NCI-H226 (cell line): ENCODE results near the gene ACOX1.
A peak's percentile ranks its signal among the peaks of the same experiment; 100 is the strongest.

Experiments used
- DNase-seq: peaks from one replicate; pipeline ENCODE4 v3.0.0-alpha.2; 2015

Gene ACOX1

DNA sequence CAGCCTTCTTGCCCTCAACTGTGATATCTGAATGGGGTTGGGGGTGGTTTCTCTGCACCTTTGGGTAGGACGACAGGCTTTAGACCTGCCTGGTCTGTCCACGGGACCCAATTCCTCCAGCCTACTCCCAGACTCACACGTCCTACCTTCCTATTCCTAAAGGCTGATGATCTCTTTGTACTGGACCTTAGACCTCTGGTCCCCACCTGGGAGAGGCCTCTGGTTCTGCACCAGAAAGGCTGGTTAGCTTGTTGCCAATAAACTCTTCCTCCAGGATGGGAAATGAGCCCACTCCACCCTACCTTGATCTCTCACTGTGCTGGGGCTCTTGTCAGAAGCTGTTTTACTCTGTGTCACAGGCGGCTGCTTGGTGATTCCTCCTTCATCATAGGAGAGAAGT, 52.5 kb downstream of the ACOX1 start:
- DNase-seq = no peak

DNA sequence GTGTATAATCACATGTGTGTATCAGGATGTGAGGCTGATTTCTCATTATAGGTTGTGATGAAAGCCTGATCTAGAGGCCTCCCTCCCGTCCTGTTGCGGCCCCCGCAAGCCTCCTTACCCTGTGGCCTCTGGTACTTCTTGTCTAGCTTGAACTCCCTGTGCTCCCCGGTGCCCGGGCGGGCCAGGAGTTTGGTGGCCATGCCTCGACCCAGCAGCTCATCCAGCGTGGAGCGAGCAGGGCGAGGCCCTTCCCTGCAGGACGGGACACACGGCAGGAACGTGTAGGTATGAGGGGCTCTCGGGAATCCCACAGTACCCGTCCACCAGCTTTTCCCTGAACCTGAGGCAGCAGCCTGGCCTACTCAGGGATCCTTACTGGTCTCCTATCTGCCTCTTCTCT, 53.1 kb downstream of the ACOX1 start:
- DNase-seq = no peak

DNA sequence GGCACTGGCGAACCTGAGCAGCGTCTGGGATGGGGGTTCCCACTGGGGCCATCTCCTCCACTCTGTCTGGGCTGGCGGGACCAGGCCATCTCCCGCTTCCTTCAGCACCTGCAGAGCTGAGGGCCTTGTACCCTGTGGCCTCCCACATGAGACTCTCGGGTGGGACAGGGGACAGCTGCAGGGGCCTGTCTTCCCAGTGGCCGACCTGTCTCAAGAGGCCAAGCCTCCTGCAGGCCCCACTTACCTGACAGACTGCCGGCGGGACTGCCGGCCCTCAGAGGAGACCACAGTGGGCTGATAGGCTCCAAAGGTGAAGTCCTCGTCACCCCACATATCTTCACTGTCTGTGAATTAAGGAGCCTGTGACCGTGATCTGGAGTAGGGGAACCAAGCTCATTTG, 53.9 kb downstream of the ACOX1 start:
- no peak for DNase-seq

DNA sequence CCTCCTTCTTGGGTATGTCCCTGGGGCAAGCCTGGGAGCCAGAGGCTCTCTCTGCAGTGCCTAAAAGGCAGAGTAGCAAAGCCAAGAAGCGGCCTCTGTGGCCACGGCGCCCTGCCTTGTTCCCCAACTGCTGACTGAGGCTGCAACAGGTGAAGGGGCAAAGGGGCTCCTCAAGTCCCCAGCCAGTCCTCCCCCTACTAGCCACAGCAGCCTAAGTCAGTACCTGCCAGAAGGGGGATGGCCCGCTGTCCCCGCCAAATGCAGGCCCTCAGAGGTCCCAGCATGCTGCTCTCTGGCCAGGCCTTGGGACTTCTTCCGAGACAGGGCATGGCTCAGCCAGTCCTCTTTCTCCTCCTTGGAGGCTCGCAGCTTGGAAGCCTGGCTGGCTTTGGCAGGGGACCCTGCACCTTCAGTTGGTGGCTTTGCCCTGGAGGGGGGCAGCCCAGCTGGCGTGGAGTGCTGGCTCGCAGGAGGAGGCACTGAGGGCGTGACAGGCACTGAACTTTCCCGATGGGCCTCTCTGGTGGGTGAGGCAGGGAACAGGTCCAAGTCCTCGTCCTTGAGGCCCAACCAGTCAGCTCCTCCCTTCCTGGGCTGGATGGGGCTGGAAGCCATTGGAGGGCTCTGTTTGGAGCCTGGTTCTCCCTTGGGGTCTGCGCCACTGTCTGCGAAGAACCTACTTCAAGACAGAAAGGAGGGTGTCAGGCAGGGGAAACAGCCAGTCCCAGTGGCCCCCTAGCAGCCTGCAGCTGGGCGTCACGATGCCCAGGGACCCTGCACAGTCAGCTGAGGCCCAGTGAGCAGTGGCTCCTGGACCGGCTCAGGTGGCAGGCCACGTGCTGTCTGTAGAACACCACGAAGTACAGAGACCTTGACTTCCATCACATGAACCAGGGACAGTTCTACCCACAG, 55.7 kb downstream of the ACOX1 start:
- DNase-seq = no peak

DNA sequence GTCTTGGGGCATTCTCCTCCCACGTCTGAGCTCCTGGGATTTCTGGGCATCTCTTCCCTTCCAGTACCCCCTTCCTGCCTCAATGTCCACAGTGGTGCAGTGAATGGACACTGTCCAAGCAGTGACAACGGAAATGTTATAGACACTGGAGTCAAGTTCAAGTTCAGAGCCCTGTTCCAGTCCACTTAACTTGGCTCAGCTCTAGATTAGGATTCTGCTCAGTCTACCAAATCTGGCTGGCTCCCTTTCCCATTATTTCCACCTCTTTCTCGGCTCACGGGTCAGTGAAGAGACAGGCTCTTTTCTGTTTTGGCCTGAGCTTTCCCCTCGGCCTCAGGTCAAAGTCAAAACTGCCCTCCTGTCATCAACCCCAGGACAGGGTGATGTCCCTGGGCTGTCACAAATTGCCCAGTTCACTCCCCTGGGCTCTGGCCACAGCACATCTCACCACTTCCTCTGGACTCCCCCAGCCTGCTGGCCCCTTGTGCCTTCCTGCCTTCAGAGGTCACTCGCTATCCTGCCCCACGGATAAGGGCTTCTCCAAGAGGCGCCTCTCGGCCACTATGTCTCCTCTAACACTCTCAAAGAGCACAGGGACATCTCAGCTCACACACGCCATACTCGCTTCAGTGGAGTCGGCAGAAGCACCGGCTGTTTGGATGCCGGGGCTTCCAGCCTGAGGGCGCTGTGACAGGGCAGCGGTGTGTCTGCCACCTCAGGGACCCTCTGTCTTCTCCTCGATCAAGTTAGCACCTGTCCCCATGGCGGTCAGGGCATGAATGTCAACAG, 56.6 kb downstream of the ACOX1 start:
- no peak for DNase-seq

DNA sequence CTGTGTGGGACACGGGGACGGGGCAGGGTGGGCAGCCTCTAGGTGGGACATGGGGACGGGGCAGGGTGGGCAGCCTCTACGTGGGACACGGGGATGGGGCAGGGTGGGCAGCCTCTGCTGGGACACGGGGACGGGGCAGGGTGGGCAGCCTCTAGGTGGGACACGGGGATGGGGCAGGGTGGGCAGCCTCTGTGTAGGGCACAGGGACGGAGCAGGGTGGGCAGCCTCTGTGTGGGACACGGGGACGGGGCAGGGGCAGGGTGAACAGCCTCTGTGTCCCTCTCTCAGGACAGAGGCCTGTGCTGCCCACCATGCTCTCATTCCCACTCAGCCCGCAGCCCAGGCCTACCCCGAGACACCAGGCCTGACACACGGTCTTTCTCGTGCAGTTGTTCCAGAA, 57.4 kb downstream of the ACOX1 start:
- DNase-seq = no peak

DNA sequence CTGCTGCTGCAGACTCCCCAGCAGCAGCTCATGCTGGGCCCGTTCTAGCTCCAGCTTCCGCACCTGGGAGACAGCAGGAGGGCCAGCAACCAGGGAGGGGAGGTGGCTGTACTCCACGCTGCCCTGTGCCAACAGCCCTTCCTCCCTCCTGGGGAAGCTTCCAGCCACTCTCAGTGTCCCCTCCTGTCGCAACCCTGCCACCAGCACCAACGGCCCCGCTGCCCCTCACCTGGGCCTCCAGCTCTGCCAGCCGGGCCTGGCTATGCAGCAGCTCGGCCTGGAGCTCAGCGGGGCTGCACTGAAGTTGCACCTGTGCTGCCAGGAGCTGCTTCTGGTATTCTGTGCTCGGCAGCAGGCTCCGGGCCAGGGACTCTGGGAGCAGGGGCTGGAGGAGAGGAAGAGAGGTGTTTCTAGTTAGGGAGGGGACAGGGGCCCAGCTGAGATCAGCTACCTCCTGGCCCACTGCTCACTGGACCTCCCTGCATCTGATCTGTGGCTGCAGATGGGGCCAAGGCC, 58.9 kb downstream of the ACOX1 start:
- DNase-seq = no peak

DNA sequence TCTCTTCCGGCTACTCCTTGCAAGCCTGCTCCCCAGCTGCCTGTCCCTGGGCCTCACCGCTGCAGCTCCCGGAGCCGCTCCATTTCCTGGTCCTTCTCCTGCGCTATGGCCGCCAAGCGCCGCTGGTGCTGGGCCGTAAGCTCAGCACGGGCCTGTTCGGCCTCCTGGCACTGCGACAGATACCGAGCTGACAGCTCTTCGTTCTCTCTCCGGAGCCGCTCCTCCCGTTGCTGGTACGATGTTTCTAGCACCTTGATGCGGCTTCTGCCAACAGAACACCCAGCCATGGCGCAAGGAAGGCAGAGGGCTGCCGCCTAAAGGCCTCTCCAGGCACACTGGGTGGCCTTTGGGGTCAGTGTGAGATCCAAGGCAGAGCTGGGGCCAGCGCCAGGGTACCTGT, 59.4 kb downstream of the ACOX1 start:
- DNase-seq = no peak

DNA sequence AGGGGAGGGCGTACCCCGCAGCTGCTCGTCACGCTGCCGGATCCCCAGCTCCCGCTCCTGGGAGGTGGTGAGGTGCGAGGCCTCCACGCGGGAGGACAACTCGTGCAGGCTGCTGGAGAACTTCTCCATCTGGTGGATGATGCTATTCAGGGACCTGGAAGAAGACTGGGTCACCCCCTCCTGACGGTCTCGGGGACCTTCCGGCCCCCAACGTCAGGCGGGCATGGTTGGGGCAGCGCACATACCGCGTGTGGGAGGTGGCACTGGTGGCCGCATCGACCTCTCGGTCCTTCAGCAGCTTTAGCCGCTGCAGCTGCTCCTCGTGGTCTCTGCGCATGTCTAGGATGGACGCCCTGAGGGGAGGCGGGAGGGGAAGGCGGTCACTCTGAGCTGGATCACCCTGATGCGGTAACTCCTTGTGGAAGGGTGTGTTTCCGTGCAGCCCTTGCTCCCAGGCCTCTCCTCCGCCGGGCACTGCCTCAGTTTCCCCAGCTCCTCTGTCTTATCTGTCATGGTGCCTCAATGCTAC, 61.0 kb downstream of the ACOX1 start:
- DNase-seq = no peak

DNA sequence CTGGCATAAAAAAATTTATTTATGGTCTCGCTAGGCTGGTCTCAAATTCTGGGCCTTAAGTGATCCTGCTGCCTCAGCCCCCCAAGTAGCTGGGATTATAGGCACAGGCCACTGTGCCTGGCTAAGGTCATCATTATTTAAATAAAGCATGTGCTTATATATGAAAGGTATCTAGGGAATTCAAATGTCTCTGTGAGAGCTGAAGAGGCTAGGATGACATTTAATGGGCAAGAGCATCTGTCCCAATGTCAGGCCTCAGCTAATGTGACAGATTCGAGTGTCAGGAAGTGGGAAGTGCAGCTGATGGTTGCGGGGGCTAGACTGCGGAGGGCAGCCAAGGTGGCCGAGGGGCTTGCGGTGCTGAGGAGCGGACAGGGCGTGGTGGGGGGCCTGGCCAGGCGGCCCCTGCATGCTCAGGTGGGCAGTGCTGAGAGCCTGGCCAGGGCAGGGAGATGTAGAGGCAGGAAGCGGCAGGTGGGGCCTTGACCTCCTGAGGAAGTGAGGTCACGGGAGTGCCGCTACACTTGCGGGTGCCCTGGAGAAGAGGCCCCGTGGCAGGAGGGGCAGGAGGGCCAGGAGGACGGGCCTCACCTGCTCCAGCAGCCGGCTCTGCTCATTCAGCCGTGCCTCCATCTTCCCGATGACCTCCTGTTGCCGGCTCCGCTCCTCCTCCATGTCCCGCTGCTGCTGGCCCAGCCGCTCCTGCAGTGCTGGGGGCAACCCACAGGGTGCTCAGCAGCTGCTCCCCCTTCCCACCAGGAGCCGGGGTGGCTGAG, 61.6 kb downstream of the ACOX1 start:
- DNase-seq = no peak

DNA sequence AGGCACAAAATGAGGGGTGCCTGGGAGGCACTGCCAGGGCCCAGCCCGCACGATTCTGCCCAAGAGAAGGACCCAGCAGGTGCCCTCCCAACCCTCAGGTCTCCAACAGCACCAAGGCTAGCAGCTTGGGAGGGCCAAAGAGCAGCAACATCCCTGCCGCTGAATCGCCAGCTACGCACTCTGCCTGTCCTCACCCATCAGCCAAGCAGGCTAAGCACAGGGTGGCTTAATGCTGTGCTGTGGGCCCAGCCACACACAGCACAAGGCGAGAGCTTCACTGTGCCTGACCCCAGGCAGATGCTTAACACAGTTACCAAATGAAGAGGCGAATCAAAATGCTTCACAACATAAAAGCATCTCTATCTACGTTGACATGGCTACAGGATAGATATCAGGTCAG, 63.7 kb downstream of the ACOX1 start:
- no peak for DNase-seq

DNA sequence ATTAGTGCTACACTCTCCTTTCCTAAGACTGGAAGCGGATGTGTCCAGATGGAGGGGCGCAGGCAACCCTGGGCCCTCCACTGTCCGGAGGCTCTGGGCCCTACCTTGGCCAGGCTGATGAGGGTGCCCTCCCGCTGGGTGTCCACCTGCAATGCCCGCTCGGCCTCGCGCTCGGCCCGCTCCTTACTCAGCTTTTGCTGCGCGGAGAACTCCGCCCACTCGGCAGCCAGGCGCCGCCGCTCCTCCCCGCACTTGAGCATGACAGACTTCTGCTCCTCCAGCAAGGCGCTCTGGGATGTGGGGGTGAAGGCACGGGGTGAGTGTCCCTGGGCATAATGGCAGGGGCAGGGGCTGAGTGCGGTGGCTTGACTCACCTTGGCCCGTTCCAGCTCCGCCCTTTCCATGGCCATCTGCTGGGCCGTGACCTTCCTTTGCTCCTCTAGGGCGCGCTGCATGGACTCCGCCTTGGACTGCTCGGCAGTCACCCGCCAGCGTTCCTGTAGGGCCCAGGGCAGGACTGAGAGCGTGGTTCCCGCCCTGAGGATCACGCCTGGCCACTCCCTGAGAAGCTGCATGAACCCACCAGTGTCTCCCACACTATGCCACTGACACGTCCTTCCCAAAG, 64.2 kb downstream of the ACOX1 start:
- no peak for DNase-seq

DNA sequence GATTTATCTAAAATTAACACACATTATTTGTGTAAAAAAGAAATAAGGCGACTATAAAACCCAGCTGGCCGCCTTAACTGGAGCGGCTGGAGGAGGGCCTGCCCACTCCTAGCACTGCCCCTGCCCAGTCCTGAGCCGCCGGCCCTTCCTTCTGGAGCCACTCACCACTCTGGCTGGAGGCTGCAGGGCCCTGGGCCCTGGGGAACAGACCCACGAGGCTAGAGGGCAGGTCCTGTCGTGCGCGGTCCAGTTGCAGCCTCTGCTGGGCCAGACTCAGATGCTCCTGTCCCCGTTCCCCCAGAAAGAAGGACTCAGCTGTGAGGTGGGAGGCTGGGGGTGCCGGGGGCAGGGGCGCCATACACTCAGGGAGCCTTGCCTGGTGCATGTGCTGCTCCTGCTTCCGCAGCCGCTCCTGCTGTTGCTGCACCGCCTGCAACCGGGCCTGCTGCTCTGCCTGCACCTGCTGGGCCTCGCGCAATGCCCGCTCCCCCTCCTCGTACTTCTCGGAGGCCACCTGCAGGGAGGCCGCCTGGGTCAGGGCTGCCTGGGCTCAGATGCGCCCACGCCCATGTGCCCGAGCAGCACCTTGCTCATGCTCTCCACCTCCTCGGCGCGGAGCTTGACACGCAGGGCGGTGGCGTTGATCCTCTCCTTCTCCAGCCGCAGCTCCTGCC, 65.3 kb downstream of the ACOX1 start:
- DNase-seq = no peak

DNA sequence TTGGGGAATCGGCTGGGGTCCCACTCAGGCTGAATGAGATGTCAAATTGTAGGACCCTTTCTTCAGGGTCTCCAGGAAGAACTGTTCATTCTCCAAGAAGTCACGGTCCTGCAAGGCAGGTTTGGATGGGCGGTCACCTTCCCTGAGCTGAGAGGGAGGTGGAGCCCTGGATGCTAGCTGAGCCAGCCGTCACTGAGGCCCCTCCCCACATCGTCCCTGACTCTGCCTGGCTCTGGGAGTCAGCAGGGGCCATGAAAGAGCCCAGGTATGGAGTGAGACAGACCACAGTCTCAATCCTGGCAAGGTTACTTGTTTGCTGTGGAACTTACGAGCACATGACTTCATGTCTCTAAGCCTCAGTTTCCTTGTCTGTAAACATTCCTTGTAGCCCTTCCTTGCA, 68.3 kb downstream of the ACOX1 start:
- DNase-seq = no peak

DNA sequence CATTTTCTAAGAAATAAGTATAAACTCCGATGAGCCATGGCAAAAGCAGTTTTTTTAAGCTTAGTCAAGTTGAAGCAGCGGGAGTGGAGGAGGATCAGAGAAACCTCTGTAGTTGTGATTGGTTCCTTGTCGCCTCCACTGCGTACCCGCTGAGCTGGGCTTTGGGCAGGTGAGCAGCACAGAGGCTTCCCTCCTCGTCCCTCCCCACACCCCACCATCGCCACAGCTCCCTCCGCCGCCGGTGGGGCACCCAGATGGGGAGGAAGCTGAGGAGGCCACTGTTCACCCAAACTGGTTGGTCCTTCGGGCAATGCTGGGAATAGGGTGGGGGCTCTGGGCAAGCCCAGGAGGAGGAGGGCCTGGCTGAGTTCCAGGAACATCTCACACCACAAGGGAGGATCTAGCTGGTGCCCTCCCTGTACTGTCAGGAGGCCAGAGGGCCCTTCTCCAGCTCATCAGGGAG, 69.1 kb downstream of the ACOX1 start:
- no peak for DNase-seq

DNA sequence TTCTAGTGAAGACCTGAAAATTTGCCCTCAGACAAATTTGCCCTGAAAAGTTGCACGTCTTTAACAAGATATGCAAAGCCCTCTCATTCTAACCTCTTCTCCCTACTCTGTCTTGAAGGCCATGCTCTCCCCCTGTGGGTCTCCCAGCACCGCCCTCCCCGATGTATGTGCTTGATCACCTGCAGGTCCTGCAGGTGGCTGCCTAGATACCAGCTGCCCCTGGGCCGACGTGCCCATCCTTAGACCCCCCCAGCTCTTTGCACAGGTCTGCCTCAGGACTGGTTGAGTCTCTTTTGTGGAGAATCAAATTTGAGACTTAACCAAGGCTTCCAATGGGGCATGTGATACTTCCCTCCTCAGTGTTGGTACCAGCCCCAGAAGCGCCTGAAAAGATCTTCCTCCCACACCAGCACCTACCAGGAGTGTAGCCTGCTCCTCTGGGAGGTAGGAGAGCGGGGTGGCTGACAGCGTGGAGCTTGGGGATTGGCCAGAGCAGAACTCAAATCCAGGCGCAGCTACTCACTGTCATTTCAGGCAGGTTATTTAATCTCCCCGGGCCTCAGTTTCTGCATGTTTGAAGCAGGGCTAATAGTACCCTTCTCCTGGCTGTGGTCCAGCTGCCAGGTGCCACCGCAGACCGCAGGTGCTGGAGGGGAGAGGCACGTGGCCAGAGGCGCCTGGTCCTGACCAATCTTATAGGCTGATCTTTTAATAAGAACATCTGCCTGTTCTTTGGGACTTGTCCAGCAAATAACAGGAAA, 69.7 kb downstream of the ACOX1 start:
- no peak for DNase-seq

DNA sequence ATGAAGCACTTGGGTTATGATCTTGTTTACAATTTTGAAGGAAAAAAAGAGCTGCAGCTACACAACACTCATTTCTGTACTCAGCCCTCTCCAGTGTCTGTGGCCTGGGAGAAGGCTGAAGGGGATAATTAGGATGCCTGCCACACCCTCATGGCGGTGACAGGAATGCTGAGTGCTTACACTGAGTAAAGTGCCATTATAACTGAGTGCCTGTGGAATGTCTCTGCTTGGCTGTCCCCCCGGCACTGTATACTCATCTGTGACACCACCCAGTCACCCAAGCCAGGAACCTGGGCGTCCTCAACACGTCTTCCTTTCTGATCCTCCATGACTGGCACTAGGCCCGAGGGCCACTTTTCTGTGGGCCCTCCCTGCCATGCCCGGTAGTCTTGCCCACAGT, 70.8 kb downstream of the ACOX1 start:
- DNase-seq = no peak

DNA sequence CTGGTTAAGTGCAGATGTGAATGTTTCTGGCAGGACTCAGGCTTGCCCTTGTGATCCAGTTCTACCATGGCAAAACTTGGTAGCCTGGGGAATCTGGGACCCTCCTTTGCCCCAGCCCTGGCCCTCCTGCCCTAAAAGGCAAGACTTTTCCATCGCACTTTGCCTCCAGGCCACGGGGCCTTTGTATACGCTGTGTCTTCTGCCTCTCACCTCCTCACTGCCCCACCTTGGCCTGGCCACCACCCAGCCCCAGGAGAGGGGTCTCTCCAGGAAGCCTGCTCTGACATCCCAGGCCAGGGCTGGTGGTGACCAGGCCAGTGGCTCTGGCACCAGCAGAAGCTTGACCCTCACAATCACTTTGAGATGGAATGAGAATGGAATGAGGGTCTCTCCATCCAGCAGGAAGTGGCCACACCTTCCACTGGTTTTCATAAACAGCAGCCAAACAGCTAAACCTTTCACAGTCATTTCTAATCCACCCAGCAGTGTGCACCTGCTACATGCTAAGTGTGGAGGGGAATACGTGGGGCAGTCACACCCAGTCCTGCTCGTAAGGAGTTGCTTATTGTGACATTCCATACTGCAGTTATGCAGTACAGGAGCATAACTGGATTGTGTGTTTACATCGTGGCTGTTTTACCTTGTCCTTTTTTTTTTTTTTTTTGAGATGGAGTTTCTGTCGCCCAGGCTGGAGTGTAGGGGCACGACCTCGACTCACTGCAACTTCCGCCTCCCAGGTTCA, 72.7 kb downstream of the ACOX1 start:
- no peak for DNase-seq

DNA sequence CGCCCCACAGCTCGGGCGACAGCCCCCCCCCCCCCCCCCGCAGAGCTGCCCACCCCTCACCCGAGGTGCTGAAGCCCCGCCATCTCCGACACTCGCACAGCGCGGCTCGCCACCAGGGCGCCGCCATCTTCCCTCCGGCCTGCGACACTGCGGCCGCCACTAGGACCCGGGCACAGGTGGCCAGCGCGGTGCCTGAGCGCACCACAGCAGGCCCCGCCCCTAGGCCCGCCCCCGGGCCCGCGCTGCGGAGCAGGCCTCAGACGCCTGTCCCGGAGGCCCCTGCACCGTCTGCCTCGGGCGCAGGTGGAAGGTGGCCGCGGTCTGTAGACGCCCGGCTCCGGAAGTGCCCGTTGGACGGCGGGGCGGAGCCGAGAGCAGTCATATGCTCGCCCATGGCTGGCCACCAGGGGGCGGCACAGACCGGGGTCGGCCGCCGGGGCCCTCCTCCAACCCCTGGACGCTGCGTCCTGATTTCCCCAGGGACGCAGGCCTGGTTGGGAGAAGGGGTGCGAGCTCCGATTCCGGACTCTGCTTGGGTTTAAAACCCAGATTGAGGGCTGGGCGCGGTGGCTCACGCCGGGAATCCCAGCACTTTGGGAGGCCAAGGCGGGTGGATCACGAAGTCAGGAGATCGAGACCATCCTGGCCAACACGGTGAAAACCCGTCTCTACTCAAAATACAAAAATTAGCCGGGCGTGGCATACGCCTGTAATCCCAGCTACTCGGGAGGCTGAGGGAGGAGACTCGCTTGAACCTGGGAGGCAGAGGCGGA, 74.0 kb downstream of the ACOX1 start, which contains the start of gene MRPL38:
Gene MRPL38 (minus strand): TSS at position 136 of the 773 bp plus-strand sequence. CDS start 9 bp downstream, at position 127.
- peak; percentile 95 for DNase-seq
